GM12878 (cell line): ENCODE results near the gene PRUNE1. TPM values are rescaled to one million over a fixed set of nuclear protein-coding genes. Genes with fewer than 3 reads are reported as not detected.

ENCODE experiments used
- ATAC-seq: fragments of 200-7000 bp; cut with Tn5 transposase; 3 replicates; pipeline ENCODE4 v1.9.1; 2020; ENCODE audit warnings: mild to moderate bottlenecking, moderate library complexity
- BruUV-seq: library from RNA; stranded (reverse); fragments of 400-500 nt; replicated peaks from 2 replicates; lab custom pipeline; 2021; lab: Mats Ljungman, UMichigan
- CTCF ChIA-PET: fragments of 300-600 bp; sonication (Branson Sonifier 250); formaldehyde crosslinking; extraction: SDS; loops from one replicate; lab custom pipeline; 2021; ENCODE audit warnings: inconsistent platforms; lab: Yijun Ruan, JAX
- POLR2A ChIA-PET: fragments of 350-600 bp; formaldehyde crosslinking; extraction: SDS; loops from one replicate; lab custom pipeline; 2021; ENCODE audit warnings: inconsistent platforms; lab: Charles Lee
- RAD21 ChIA-PET: fragments of 300-600 bp; sonication (Branson Sonifier 250); formaldehyde crosslinking; loops from one replicate; lab custom pipeline; 2023; ENCODE audit warnings: antibody characterized with exemption; ENCODE audit not compliant: unreplicated experiment; lab: Charles Lee
- SMC1A ChIA-PET: fragments of 300-600 bp; sonication (Branson Sonifier 250); formaldehyde crosslinking; loops from one replicate; lab custom pipeline; 2023; ENCODE audit not compliant: unreplicated experiment, uncharacterized antibody; lab: Charles Lee
- DNase-seq: peaks from one replicate; pipeline ENCODE4 v3.0.0-alpha.2; 2011; ENCODE audit warnings: low read depth, low spot score
- FAIRE-seq: peaks from 3 replicates; lab custom pipeline; 2011; peaks lifted over from hg19 to GRCh38; lab: Jason Lieb, UNC
- H2AFZ ChIP-seq: 2 replicates; pipeline ENCODE4 v1.6.0; 2011; ENCODE audit warnings: low read depth, low read length, control low read depth; ENCODE audit not compliant: control insufficient read depth
- H3K27ac ChIP-seq: 2 replicates; pipeline ENCODE4 v1.5.1; 2011; ENCODE audit warnings: control low read depth; ENCODE audit not compliant: control insufficient read depth, insufficient read depth
- H3K27me3 ChIP-seq, 2 experiments: replicated peaks in 1 of 2; 2 replicates each; pipeline versions ENCODE4 v1.6.0 to v1.6.1; 2011; ENCODE audit warnings: low read length in 1 of 2; ENCODE audit not compliant: control insufficient read depth in 2 of 2, insufficient read depth in 2 of 2
- H3K36me3 ChIP-seq, 2 experiments: 2 replicates each; pipeline ENCODE4 v1.5.1; 2011; ENCODE audit warnings: low read length in 1 of 2; ENCODE audit not compliant: control insufficient read depth in 2 of 2, insufficient read depth in 2 of 2
- H3K4me1 ChIP-seq: 2 replicates; pipeline ENCODE4 v1.6.1; 2011; ENCODE audit warnings: mild to moderate bottlenecking, low read length, moderate library complexity, mixed read lengths; ENCODE audit not compliant: control insufficient read depth, insufficient read depth
- H3K4me2 ChIP-seq: 2 replicates; pipeline ENCODE4 v1.6.0; 2011; ENCODE audit warnings: control low read depth; ENCODE audit not compliant: control insufficient read depth, insufficient read depth
- H3K4me3 ChIP-seq: fragments of 200-600 bp; sonication (generic); 2 replicates; pipeline ENCODE4 v1.5.1; 2016
- H3K79me2 ChIP-seq: 2 replicates; pipeline ENCODE4 v1.6.0; 2011; ENCODE audit warnings: low read length; ENCODE audit not compliant: control insufficient read depth, insufficient read depth
- H3K9ac ChIP-seq: 2 replicates; pipeline ENCODE4 v1.8.0; 2011; ENCODE audit warnings: low read length, control low read depth, mixed read lengths; ENCODE audit not compliant: control insufficient read depth, insufficient read depth
- H3K9me3 ChIP-seq: replicated peaks from 3 replicates; pipeline ENCODE4 v1.5.1; 2011; ENCODE audit warnings: mild to moderate bottlenecking, low read length; ENCODE audit not compliant: control insufficient read depth, insufficient read depth
- H4K20me1 ChIP-seq: 2 replicates; pipeline ENCODE4 v1.6.0; 2011; ENCODE audit not compliant: control insufficient read depth, insufficient read depth
- FOS ChIP-seq: IDR thresholded peaks from 3 replicates; pipeline ENCODE4 v1.6.1; 2011; ENCODE audit warnings: borderline replicate concordance; ENCODE audit not compliant: insufficient read length; ENCODE audit errors: extremely low read depth
- SMARCA5 ChIP-seq: fragments of 450-650 bp; IDR thresholded peaks from 2 replicates; pipeline ENCODE4 v1.6.1; 2017; ENCODE audit warnings: mild to moderate bottlenecking
- SP1 ChIP-seq: IDR thresholded peaks from one replicate; pipeline ENCODE4 v1.6.1; 2011; ENCODE audit warnings: low read depth, low read length
- STAT3 ChIP-seq: IDR thresholded peaks from 2 replicates; pipeline ENCODE4 v1.6.1; 2011; ENCODE audit warnings: low read depth, low read length, improper control_type of control experiment
- SUPT20H ChIP-seq: IDR thresholded peaks from 2 replicates; pipeline ENCODE4 v1.6.1; 2011; ENCODE audit warnings: low read depth, mild to moderate bottlenecking, low read length, moderate library complexity, borderline replicate concordance; ENCODE audit not compliant: control insufficient read depth
- ZNF274 ChIP-seq: IDR thresholded peaks from one replicate; pipeline ENCODE4 v1.8.0; 2011; ENCODE audit not compliant: insufficient read length, insufficient read depth
- WGBS: methylation state at CpG from one replicate; pipeline ENCODE4 v1.1.6; 2016; ENCODE audit warnings: low lambda C conversion rate; ENCODE audit not compliant: insufficient replicate concordance, insufficient coverage; ENCODE audit errors: missing lambda C conversion rate; 5-methylcytosine and 5-hydroxymethylcytosine counted together
- in situ Hi-C: fragments of 300-500 bp; cut with MboI; formaldehyde crosslinking; loops from 9 replicates; pipeline ENCODE4 v1.14.3; 2018; ENCODE audit warnings: mixed read lengths
- intact Hi-C: fragments of 100-400 bp; cut with micrococcal nuclease; formaldehyde crosslinking; loops from one replicate; pipeline ENCODE4 v1.14.2; 2022; ENCODE audit not compliant: unreplicated experiment
- polyA plus RNA-seq, 11 experiments: library from polyadenylated mRNA; depleted of rRNA in 4 of 11; unstranded in 6 of 11; stranded (reverse) in 5 of 11; fragments of >200 nt; fragmentation: Nextera tagmentation in 4 of 11; fragmentation: Illumina TruSeq in 1 of 11; extraction: Ambion mirVana in 4 of 11; extraction: Trizol in 1 of 11; gene quantifications; 1 replicate in 1 of 11; 2 replicates in 10 of 11; pipeline versions ENCODE4 v1.2.1 to v1.2.3, GENCODE V29; 2011 to 2016; ENCODE audit warnings: inconsistent platforms in 2 of 11, missing spikeins in 2 of 11, low read depth in 1 of 11
- total RNA-seq, 4 experiments: library from RNA; depleted of rRNA in 3 of 4; stranded (reverse); fragments of >200 nt in 3 of 4; fragmentation: Illumina TruSeq in 1 of 4; extraction: Trizol in 1 of 4; gene quantifications; 2 replicates each; pipeline versions ENCODE4 v1.2.1 to v1.2.3, GENCODE V29; 2013 to 2021
- TF ChIP-seq, protein P1 (sequence below): IDR thresholded peaks from 2 replicates; pipeline ENCODE4 v1.6.1; 2011; ENCODE audit warnings: borderline replicate concordance, low read depth, mild to moderate bottlenecking, moderate library complexity, low read length; ENCODE audit not compliant: insufficient read depth, poor library complexity, severe bottlenecking

Gene PRUNE1
- total and polyA plus RNA-seq, 10 of the 15 experiments (the other 5 are each of a cell fraction or from before 2014, with no cell fraction given), result 4.7 to 24.5 (median 12.4) TPM

DNA sequence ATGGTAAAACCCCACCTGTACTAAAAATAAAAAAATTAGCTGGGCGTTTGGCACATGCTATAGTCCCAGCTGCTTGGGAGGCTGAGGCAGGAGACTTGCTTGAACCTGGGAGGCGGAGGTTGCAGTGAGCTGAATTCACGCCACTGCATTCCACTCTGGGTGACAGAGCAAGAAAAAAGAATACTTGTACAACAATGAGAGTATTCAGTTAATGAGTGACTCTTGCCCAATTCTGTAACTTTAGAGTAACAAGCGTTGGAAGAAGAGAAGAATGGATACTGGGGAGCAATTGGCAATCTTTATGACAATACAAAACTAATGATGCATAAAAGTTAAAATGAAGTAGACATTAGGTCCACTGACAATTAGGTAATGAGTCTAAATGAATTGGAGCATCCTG is 15.6 kb upstream of the PRUNE1 start:
- H3K27me3 ChIP-seq, result no peaks in the 10 kb centered on the region
- no peak for FAIRE-seq
- 78% methylated on average over 4 of the region's 4 CpGs for WGBS
- no peak overlapping the region for H3K4me3 ChIP-seq
- TF ChIP-seq FOS (no peak), SUPT20H (no peak), SP1 (no peak), ZNF274 (no peak), STAT3 (no peak), SMARCA5 (no peak)
- TF ChIP-seq, protein P1, sequence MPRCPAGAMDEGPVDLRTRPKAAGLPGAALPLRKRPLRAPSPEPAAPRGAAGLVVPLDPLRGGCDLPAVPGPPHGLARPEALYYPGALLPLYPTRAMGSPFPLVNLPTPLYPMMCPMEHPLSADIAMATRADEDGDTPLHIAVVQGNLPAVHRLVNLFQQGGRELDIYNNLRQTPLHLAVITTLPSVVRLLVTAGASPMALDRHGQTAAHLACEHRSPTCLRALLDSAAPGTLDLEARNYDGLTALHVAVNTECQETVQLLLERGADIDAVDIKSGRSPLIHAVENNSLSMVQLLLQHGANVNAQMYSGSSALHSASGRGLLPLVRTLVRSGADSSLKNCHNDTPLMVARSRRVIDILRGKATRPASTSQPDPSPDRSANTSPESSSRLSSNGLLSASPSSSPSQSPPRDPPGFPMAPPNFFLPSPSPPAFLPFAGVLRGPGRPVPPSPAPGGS, result no peak
- POLR2A ChIA-PET, result interaction anchor here (0.6 kb wide), 1 partner anchor 405 kb away, joined by 8 read pairs; no protein-coding TSS in a partner anchor
- DNase-seq, result no peak
- intact Hi-C loops, result loop anchor here (10.0 kb wide), 1 partner anchor 738 kb away; the partner anchor contains the start of gene CA14
- SMC1A ChIA-PET, result no interaction called here
- no peaks in the 10 kb centered on the region for H3K36me3 ChIP-seq
- RAD21 ChIA-PET, result no interaction called here
- no TSS peak for BruUV-seq
- no peaks in the 10 kb centered on the region for H3K9me3 ChIP-seq
- no peak overlapping the region for H2AFZ ChIP-seq
- in situ Hi-C loops, result no loop called here
- H3K4me2 ChIP-seq, result no peak overlapping the region
- CTCF ChIA-PET, result interaction anchor here (16.2 kb wide), 1 partner anchor 12 kb away, joined by 252 read pairs; the partner anchor contains the start of genes ANXA9 and CERS2
- no peaks in the 10 kb centered on the region for H4K20me1 ChIP-seq
- no peaks in the 10 kb centered on the region for H3K79me2 ChIP-seq
- no peak overlapping the region for H3K9ac ChIP-seq
- no peak overlapping the region for H3K27ac ChIP-seq
- H3K4me1 ChIP-seq, result no peaks in the 10 kb centered on the region
- ATAC-seq, result no peak
